ENCODE measurements around the gene LRP6.

The LRP6 gene

DNA sequence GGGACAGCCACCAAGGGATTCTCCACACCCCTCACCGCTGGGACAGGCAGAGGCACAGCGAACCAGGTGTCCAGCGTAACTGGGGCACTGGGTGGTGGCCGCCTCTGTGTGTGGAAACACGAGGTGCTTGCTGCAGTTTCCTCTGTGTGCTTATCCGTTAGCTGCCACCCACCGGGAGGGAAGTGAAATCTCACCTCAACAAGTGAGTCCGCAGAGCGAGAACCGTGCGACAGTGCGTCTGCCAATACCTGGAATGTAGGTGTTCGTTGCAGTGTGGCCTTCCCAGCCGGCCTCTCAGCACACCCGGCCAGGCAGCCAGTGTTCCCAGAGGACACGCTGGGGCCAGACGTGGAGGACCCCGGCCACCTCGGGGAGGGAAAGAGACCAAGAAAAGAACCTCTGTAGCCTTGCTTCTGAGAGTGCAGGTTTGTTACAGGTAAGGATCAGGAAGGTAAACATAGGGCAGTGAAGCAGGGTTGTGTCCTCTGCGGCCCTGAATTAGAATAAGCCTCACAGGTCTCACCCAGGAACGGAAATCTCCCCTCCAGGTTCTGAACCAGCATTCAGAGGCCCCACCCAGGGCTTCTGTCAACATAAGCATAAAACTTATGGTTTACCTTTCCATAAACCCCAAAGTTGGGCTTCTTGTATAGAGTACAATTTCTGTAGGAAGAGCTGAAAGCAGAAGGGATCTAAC, 194.6 kb downstream of the LRP6 start:
- DNase-seq (ENCODE audit: low read depth in 2 of 2), result no peak

DNA sequence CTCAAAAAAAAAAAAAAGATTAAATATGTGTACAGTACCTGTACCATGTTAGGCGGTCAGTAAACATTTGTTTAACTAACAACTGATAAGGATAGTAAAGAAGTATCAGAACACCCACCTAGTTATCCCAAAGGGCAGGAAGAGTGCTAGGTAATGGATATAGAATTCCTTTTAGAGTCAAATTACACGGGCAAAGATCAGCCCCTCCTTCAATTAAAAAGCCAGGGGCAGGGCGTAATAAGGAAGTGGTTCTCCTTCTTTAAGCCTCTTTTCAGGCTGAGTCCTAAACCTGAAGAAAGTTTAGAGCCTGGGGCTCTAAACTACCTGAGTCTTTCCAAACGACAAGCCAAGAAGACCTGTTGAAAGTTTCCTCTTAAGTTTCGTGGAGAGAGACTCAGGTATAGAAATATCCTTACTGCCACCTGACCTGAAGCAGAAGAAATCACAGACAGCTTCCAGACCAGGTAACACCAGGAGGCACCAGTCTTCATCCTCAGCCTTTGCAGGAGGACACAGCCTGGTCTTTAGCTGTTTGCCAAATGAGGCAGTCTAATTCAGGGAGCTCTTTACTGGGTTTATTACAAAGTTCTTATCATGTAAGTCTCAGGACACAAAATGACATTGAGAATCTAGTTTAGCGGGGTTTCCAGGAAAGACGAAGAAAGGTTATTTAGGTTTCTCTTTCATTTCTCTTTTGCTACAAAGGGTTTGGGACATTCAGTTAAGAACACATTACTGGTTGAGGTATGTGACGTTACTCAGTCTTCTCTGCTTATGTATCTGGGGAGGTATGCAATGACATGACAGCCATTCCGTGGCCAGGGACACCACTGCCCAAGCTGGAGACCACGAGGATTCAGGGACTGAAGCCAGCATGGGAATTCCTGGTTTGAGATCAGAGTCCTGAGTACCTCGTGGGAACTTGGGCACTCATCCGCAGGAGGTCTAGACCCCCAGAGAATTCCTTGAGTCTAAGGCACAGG, 195.9 kb downstream of the LRP6 start, which contains the start of gene BCL2L14:
TSS of gene BCL2L14 (plus strand) at position 266 of the 983 bp plus-strand sequence. CDS start 8,367 bp downstream, outside the sequence.
- DNase-seq (ENCODE audit: low read depth in 2 of 2), result no peak

DNA sequence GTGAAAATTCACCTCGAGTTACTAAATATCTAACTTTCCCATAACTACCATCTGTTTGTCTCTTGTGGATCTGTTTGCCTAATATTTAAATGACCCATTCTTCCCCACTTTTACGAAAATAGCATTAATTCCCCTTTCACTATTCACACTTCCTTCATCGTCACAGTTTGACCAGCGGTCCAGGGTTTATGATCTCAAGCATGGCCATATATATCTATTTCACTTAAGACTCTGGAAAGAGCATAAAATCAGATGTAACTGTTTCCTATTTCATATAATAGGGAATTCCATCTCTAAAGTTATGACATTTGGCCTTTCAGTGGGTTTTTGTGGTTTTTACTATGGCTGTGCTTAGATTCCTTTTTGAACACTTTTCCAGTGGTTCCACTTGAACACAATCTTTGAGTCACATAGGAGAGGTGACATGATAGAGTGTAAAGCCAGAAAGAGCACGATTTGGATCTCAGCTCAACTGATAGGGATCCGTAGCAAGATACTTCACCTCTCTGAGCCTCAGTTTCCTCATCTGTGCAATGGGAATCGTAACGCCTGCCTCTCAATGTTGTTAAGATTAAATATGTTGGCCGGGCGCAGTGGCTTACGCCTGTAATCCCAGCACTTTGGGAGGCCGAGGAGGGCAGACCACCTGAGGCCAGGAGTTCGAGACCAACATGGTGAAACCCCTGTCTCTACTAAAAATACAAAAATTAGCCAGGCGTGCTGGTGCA, 196.9 kb downstream of the LRP6 start:
- DNase-seq (ENCODE audit: low read depth in 2 of 2), result no peak

DNA sequence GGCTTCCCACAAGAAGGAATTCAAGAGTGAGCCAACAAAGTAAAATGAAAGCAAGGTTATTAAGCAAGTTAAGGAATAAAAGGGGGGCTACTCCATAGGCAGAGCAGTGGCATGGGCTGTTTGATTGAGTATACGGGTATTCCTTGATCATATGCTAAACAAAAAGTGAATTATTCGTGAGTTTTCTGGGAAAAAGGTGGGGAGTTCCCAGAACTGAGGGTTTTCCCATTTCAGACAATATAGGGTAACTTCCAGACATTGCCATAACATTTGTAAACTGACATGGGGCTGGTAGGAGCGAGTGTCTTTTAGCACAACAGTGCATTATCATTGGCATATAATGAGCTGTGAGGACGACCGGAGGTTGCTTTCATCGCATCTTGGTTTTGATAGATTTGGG, 198.1 kb downstream of the LRP6 start:
- no peak for DNase-seq (ENCODE audit: low read depth in 2 of 2)
